Testis (tissue), 2 donors: ENCODE data around the gene GMCL2.

Source experiments
- CTCF ChIP-seq, 3 experiments: fragments of 450-650 bp in 2 of 3; fragments of 200-600 bp in 1 of 3; sonication (generic) in 1 of 3; IDR thresholded peaks; one replicate each; pipeline ENCODE4 v1.5.1; 2016 to 2019; ENCODE audit warnings: antibody characterized with exemption in 3 of 3, mild to moderate bottlenecking in 2 of 3, moderate library complexity in 1 of 3
- POLR2A ChIP-seq: fragments of 450-650 bp; IDR thresholded peaks from one replicate; pipeline ENCODE4 v1.6.1; 2017; ENCODE audit warnings: antibody characterized with exemption, mild to moderate bottlenecking, moderate library complexity

DNA sequence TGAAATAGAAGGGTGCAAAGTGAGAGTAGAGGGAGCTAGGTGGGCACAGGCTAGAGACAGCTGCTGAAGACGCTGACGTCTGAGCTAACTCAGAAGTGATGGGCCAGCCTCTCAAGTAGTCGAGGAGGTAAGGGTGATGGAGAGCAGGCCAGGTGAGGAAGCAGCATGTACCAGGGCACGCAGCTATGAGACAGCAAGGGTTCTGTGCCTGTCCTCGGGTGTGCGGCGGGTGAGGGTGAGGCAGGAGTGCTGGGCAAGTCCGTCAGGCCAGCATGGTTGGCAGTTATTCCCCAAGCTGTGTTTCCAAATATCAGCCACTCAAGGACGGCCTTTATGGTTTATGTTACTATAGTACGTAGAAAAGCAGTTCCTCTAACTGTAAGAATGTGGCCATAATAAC lies 50.2 kb downstream of the GMCL2 start:
- TF ChIP-seq CTCF (IDR thresholded peaks at IDR 0.05) (no peak), POLR2A (no peak)
